Brain microvascular endothelial cell (primary cell): ENCODE data around the gene UBE2D3.

ENCODE experiments used
- DNase-seq: peaks from one replicate; pipeline ENCODE4 v3.0.0-alpha.2; 2020
- H3K27ac ChIP-seq: fragments of 250-450 bp; sonication (Bioruptor Pico); 2 replicates; pipeline ENCODE4 v1.5.1; 2020; ENCODE audit warnings: mild to moderate bottlenecking, moderate library complexity
- H3K27me3 ChIP-seq: fragments of 250-450 bp; sonication (Bioruptor Pico); replicated peaks from 2 replicates; pipeline ENCODE4 v1.5.1; 2020; ENCODE audit warnings: mild to moderate bottlenecking
- H3K36me3 ChIP-seq: fragments of 250-450 bp; sonication (Bioruptor Pico); replicated peaks from 2 replicates; pipeline ENCODE4 v1.5.1; 2020; ENCODE audit warnings: mild to moderate bottlenecking
- H3K4me3 ChIP-seq: 2 replicates; pipeline ENCODE4 v1.5.1; 2011; ENCODE audit warnings: low read depth, mild to moderate bottlenecking, control low read depth, low read length, moderate library complexity
- CTCF ChIP-seq: IDR thresholded peaks from 2 replicates; pipeline ENCODE4 v1.5.1; 2011; ENCODE audit warnings: low read depth, mild to moderate bottlenecking, moderate library complexity, low read length, control low read depth, inconsistent platforms; ENCODE audit errors: missing control alignments
- in situ Hi-C: cut with HindIII; loops from 2 replicates; pipeline ENCODE4 v1.10.0; 2017; ENCODE audit warnings: low sequenced_read_pairs, low pct_ligation_motif_present

Gene UBE2D3

GRCh38 chr4:102827674-102828496, 534 bp upstream of the UBE2D3 start:
- H3K27me3 ChIP-seq = no peaks in the 10 kb centered on the region
- TF ChIP-seq CTCF = peak; percentile 9
- in situ Hi-C loops = no loop called here

DNA sequence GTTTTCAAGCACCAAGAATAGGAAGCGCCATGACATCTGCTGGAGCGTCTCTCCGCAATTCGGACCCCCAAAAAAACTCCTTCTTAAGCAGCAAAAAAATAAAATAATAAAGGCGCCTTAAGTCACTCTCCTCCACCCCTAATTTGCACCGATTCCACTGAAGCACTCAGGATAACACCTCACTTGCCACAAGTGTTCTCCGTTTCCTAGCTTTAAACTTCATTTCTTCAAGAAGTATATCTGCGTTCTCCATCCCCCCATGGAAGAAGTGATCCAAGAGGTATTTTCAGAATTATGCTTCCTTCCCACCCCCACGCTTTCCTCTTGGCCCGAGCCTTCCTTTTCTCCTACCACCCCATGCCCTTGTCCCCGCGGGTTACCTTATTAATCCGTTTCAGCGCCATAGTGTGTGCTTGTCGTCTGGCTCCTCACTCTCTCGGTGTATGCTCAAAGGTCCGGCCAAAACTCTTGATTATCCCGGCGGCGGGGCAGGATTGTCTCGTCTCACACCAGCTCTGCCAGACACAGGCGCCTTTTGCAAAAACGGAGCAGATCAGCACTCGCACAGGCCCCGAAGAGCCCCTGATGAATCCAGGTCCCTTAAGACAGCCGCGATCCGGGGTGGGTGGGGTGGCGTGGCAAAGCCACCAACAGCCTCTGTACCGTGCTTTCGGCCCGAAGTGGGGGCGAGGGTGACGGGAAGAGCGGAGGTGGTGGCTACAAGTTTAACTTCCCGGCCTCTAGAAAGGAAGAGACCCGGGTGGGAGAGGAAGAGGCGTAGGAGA, 1.1 kb downstream of the UBE2D3 start:
- H3K27me3 ChIP-seq = no peaks in the 10 kb centered on the region
- H3K36me3 ChIP-seq = peaks cover 7% of the 10 kb centered on the region
- H3K27ac ChIP-seq = peak overlapping the region; percentile 99
- no peak for TF ChIP-seq CTCF
- no peak for DNase-seq
- H3K4me3 ChIP-seq = peak overlapping the region; percentile 69
- in situ Hi-C loops = no loop called here

More at GRCh38 chr4:102827674-102828496, 534 bp upstream of the UBE2D3 start:
- peak overlapping the region; percentile 99 for H3K27ac ChIP-seq
- peaks cover 7% of the 10 kb centered on the region for H3K36me3 ChIP-seq
- peak overlapping the region; percentile 69 for H3K4me3 ChIP-seq
- peak; percentile 100 for DNase-seq

- H3K27ac ChIP-seq = peak overlapping the region; percentile 99
- peak overlapping the region; percentile 69 for H3K4me3 ChIP-seq
- in situ Hi-C loops = no loop called here
- peak; percentile 56 for DNase-seq
- peaks cover 7% of the 10 kb centered on the region for H3K36me3 ChIP-seq
- no peaks in the 10 kb centered on the region for H3K27me3 ChIP-seq
- no peak for TF ChIP-seq CTCF
Observed at GRCh38 chr4:102825261-102826091, 1.9 kb downstream of the UBE2D3 start.

GRCh38 chr4:102824398-102824797, 3.0 kb downstream of the UBE2D3 start:
- in situ Hi-C loops = loop anchor here (25.0 kb wide), 1 partner anchor 188 kb away; the partner anchor contains the start of gene SLC9B1
- no peak for TF ChIP-seq CTCF

GRCh38 chr4:102823897-102824296, 3.5 kb downstream of the UBE2D3 start:
- DNase-seq = no peak
- Histone ChIP-seq H3K4me3 (peak overlapping the region; percentile 69), H3K27ac (peak overlapping the region; percentile 99), H3K36me3 (peaks cover 7% of the 10 kb centered on the region), H3K27me3 (no peaks in the 10 kb centered on the region)
- in situ Hi-C loops = loop anchor here (25.0 kb wide), 1 partner anchor 188 kb away; the partner anchor contains the start of gene SLC9B1
- TF ChIP-seq CTCF = no peak

More at GRCh38 chr4:102824398-102824797, 3.0 kb downstream of the UBE2D3 start:
- no peaks in the 10 kb centered on the region for H3K27me3 ChIP-seq
- no peak for DNase-seq
- peak overlapping the region; percentile 99 for H3K27ac ChIP-seq
- H3K36me3 ChIP-seq = peaks cover 7% of the 10 kb centered on the region
- H3K4me3 ChIP-seq = peak overlapping the region; percentile 69
